ENCODE measurements around the gene ZC3H10.
"Not testable (repeated sequence)": the region's sequence is repeated elsewhere in the genome, so short reads cannot be mapped to it uniquely, and the experiment has no call there.

Gene ZC3H10

GRCh38 chr12:56117778-56118687 lies at the start of gene ZC3H10:
ZC3H10 (plus strand) TSS chr12:56118266; CDS start chr12:56120563, 2,297 bp downstream.
- DNase-seq (ENCODE audit: low read depth in 2 of 2) = peak; percentile 95 to 98

GRCh38 chr12:56071648-56072047 lies 46.4 kb upstream of the ZC3H10 start:
- no peak for DNase-seq (ENCODE audit: low read depth in 2 of 2)

GRCh38 chr12:56074396-56074795 lies 43.7 kb upstream of the ZC3H10 start:
- DNase-seq (ENCODE audit: low read depth in 2 of 2) = no peak

GRCh38 chr12:56077966-56078365 lies 40.1 kb upstream of the ZC3H10 start:
- DNase-seq (ENCODE audit: low read depth in 2 of 2) = not testable (repeated sequence)

GRCh38 chr12:56078427-56078826 lies 39.6 kb upstream of the ZC3H10 start:
- no peak for DNase-seq (ENCODE audit: low read depth in 2 of 2)

GRCh38 chr12:56078931-56079722 lies 38.9 kb upstream of the ZC3H10 start:
- DNase-seq (ENCODE audit: low read depth in 2 of 2) = peak; percentile 36 to 46

GRCh38 chr12:56079723-56080555 lies 38.1 kb upstream of the ZC3H10 start, which contains the start of gene ERBB3:
ERBB3 (plus strand) TSS chr12:56080165; CDS start chr12:56080301, 136 bp downstream.
- peak; percentile 49 to 52 for DNase-seq (ENCODE audit: low read depth in 2 of 2)

GRCh38 chr12:56080556-56081138 lies 37.4 kb upstream of the ZC3H10 start:
- no peak for DNase-seq (ENCODE audit: low read depth in 2 of 2)

- no peak for DNase-seq (ENCODE audit: low read depth in 2 of 2)
Observed at GRCh38 chr12:56081393-56082347, 36.4 kb upstream of the ZC3H10 start.

- no peak for DNase-seq (ENCODE audit: low read depth in 2 of 2)
Observed at GRCh38 chr12:56082382-56082781, 35.7 kb upstream of the ZC3H10 start.

- no peak for DNase-seq (ENCODE audit: low read depth in 2 of 2)
Observed at GRCh38 chr12:56082967-56083366, 35.1 kb upstream of the ZC3H10 start.

GRCh38 chr12:56084958-56085543 lies 33.0 kb upstream of the ZC3H10 start:
- peak in 1 of 2 donors; percentile 23 for DNase-seq (ENCODE audit: low read depth in 2 of 2)

- no peak for DNase-seq (ENCODE audit: low read depth in 2 of 2)
Observed at GRCh38 chr12:56086096-56086495, 32.0 kb upstream of the ZC3H10 start.

GRCh38 chr12:56086608-56087007 lies 31.5 kb upstream of the ZC3H10 start:
- no peak for DNase-seq (ENCODE audit: low read depth in 2 of 2)

- no peak for DNase-seq (ENCODE audit: low read depth in 2 of 2)
Observed at GRCh38 chr12:56087220-56087619, 30.8 kb upstream of the ZC3H10 start.

- DNase-seq (ENCODE audit: low read depth in 2 of 2) = no peak
Observed at GRCh38 chr12:56097738-56098137, 20.3 kb upstream of the ZC3H10 start.

GRCh38 chr12:56098592-56098991 lies 19.5 kb upstream of the ZC3H10 start:
- DNase-seq (ENCODE audit: low read depth in 2 of 2) = no peak

- DNase-seq (ENCODE audit: low read depth in 2 of 2) = no peak
Observed at GRCh38 chr12:56099787-56100186, 18.3 kb upstream of the ZC3H10 start.

- no peak for DNase-seq (ENCODE audit: low read depth in 2 of 2)
Observed at GRCh38 chr12:56101045-56101444, 17.0 kb upstream of the ZC3H10 start.

GRCh38 chr12:56102683-56103065 lies 15.4 kb upstream of the ZC3H10 start:
- DNase-seq (ENCODE audit: low read depth in 2 of 2) = no peak
